ENCODE results near the gene GAS2L2.

GAS2L2 gene

DNA sequence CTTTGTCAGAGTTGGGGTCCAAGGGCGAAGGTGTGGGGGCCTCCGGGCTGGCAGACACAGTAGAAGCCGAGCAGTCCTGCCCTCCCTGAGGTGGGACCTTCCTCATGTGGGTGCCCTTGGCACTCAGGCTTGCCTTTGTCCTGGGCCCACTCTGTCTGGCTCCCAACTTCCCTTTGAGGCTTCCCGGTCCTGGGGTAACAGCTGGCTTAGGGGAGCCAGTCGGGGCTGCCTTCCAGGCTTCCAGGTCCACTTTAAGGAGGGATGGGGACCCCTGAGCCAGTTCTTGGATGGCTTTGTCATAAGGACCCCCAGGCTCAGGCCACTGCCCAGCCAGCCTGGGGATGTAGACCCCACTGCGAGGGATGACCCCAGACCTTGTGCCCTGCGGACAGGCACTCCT, 7.8 kb downstream of the GAS2L2 start:
- no peak for TF ChIP-seq SUZ12 (IDR thresholded peaks at IDR 0.05; ENCODE audit: extremely low read depth, insufficient read depth, insufficient read length)
- no peak for TF ChIP-seq YY1 (IDR thresholded peaks at IDR 0.05; ENCODE audit: insufficient read depth, insufficient read length)
- TF ChIP-seq ZNF274 (IDR thresholded peaks at IDR 0.05; ENCODE audit: low read depth, low read length), result no peak
- DNase-seq (ENCODE audit: low read depth, low spot score), result no peak
- no peak overlapping the region for H3K9ac ChIP-seq (ENCODE audit: insufficient read length, low read depth)
- peaks cover 11% of the 10 kb centered on the region for H3K4me1 ChIP-seq (ENCODE audit: insufficient read depth, insufficient read length)
- H3K9me3 ChIP-seq (ENCODE audit: insufficient read depth, low read length), result no peaks in the 10 kb centered on the region
- no peak overlapping the region for H3K4me3 ChIP-seq (ENCODE audit: insufficient read length, low read depth)
- H3K36me3 ChIP-seq (ENCODE audit: insufficient read depth, insufficient read length, low read length), result peaks cover 3% of the 10 kb centered on the region
- no peaks in the 10 kb centered on the region for H3K27me3 ChIP-seq (ENCODE audit: insufficient read depth, insufficient read length)

DNA sequence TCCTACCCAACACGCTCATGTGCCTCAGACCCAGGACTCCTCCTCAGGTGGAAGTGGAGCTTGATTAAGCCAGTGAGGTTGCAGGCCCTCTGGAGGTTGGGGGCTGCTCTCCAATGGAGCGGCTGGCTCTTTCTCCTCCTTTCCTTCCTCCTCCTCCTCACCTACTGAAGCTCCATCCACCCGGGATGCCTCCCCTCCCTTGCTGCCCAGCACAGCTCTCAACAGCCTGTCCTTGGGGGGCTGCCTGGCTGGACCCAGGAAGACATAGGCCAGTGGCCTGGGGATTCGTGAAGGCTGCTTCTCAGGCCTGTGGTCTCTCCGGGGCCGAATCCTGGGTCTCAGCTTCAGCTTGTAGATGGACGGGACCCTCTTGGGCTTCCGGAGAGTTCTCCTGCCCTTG, 8.2 kb downstream of the GAS2L2 start:
- Histone ChIP-seq H3K4me3 (ENCODE audit: insufficient read length, low read depth) (no peak overlapping the region), H3K9me3 (ENCODE audit: insufficient read depth, low read length) (no peaks in the 10 kb centered on the region), H3K27me3 (ENCODE audit: insufficient read depth, insufficient read length) (no peaks in the 10 kb centered on the region), H3K9ac (ENCODE audit: insufficient read length, low read depth) (no peak overlapping the region), H3K36me3 (ENCODE audit: insufficient read depth, insufficient read length, low read length) (peaks cover 7% of the 10 kb centered on the region), H3K4me1 (ENCODE audit: insufficient read depth, insufficient read length) (peaks cover 9% of the 10 kb centered on the region)
- no peak for DNase-seq (ENCODE audit: low read depth, low spot score)
- TF ChIP-seq YY1 (IDR thresholded peaks at IDR 0.05; ENCODE audit: insufficient read depth, insufficient read length) (no peak), ZNF274 (IDR thresholded peaks at IDR 0.05; ENCODE audit: low read depth, low read length) (no peak), SUZ12 (IDR thresholded peaks at IDR 0.05; ENCODE audit: extremely low read depth, insufficient read depth, insufficient read length) (no peak)

DNA sequence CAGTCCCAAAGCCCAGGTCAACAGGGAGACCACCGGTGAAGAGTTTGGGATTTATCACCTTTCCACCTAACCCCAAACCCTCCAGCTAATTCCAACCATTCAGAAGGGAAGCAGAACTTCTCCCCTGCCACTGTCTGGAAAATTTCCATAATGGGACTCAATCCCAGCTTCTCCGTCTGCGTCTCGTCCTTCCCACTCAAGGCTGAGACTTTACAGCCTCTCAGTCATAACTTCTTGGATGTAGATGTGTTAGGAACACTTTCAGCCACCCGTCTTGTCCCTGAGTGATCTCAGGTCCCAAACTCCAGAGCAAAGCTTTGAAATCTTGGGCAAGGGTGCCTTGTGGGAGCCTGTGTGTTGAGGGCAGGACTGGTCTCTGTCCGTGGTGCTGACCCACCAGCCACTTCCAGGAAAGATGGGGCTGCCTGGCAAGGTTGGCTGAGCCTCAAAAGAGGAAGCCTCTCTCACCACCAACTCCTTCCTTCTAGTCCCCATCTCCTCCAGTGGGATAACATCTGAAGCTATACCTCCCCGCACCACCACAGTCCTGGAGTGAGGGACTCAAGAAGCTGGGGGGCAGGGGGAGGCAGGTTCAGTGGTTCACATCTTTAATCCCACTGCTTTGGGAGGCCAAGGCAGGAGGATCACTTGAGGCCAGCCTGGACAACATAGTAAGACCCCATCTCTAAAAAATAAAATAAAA, 9.3 kb downstream of the GAS2L2 start:
- Histone ChIP-seq H3K4me1 (ENCODE audit: insufficient read depth, insufficient read length) (peaks cover 7% of the 10 kb centered on the region), H3K36me3 (ENCODE audit: insufficient read depth, insufficient read length, low read length) (peaks cover 12% of the 10 kb centered on the region), H3K9me3 (ENCODE audit: insufficient read depth, low read length) (no peaks in the 10 kb centered on the region), H3K4me3 (ENCODE audit: insufficient read length, low read depth) (no peak overlapping the region), H3K27me3 (ENCODE audit: insufficient read depth, insufficient read length) (no peaks in the 10 kb centered on the region), H3K9ac (ENCODE audit: insufficient read length, low read depth) (no peak overlapping the region)
- TF ChIP-seq ZNF274 (IDR thresholded peaks at IDR 0.05; ENCODE audit: low read depth, low read length) (no peak), SUZ12 (IDR thresholded peaks at IDR 0.05; ENCODE audit: extremely low read depth, insufficient read depth, insufficient read length) (no peak), YY1 (IDR thresholded peaks at IDR 0.05; ENCODE audit: insufficient read depth, insufficient read length) (no peak)
- DNase-seq (ENCODE audit: low read depth, low spot score), result no peak

DNA sequence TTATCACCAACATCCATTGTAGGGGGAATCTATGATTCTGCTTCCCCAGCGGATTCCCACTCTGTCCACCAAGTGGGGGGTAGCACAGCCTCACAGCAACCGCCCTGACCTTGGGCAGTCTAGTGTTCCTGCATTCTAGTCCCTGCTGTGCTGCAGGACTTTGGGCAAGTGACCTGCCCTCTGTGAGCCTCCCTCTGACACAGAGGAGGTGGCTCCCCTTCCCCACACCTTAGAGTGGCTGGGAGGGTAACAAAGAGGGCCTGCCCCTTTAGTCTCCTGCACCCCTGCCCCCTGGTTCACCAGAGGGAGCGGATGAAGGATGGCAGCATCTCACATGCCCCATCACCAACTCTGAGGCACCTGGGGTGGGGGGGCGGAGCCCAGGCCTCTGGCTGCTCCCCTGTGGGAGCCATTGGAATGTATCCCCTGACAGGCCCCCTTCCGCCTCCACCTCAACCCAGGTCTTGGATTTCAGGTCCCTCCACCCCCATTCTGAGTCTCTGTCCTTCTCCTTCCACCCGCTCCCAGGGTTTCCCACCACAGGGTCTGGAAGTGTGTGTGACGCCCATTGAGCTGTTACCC, 10.1 kb downstream of the GAS2L2 start:
- H3K4me3 ChIP-seq (ENCODE audit: insufficient read length, low read depth), result no peak overlapping the region
- H3K4me1 ChIP-seq (ENCODE audit: insufficient read depth, insufficient read length), result peaks cover 5% of the 10 kb centered on the region
- no peak for TF ChIP-seq ZNF274 (IDR thresholded peaks at IDR 0.05; ENCODE audit: low read depth, low read length)
- peaks cover 12% of the 10 kb centered on the region for H3K36me3 ChIP-seq (ENCODE audit: insufficient read depth, insufficient read length, low read length)
- DNase-seq (ENCODE audit: low read depth, low spot score), result no peak
- H3K27me3 ChIP-seq (ENCODE audit: insufficient read depth, insufficient read length), result no peaks in the 10 kb centered on the region
- H3K9ac ChIP-seq (ENCODE audit: insufficient read length, low read depth), result no peak overlapping the region
- H3K9me3 ChIP-seq (ENCODE audit: insufficient read depth, low read length), result no peaks in the 10 kb centered on the region

DNA sequence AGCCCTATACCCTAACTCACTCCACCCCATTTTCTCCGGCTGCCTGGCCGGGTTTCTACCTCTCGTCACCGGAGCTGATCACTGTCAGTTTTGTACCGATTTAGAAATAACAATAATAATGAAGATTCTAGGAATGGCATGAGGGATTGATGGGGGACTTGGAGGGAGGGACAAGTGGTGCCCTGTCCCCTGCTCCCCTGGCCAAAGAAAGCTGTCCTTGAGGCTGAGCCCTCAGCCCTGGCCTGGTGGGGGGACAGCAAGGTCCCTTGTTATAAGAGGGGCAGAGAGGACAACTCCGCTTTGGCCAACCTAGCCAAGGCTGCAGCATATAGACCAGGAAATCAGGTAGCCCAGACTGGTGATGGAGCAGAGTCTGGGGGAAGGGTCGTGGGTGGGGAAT, 10.5 kb downstream of the GAS2L2 start:
- no peak overlapping the region for H3K9ac ChIP-seq (ENCODE audit: insufficient read length, low read depth)
- no peaks in the 10 kb centered on the region for H3K9me3 ChIP-seq (ENCODE audit: insufficient read depth, low read length)
- peaks cover 2% of the 10 kb centered on the region for H3K4me1 ChIP-seq (ENCODE audit: insufficient read depth, insufficient read length)
- TF ChIP-seq YY1 (IDR thresholded peaks at IDR 0.05; ENCODE audit: insufficient read depth, insufficient read length) (no peak), ZNF274 (IDR thresholded peaks at IDR 0.05; ENCODE audit: low read depth, low read length) (no peak), SUZ12 (IDR thresholded peaks at IDR 0.05; ENCODE audit: extremely low read depth, insufficient read depth, insufficient read length) (no peak)
- no peaks in the 10 kb centered on the region for H3K27me3 ChIP-seq (ENCODE audit: insufficient read depth, insufficient read length)
- H3K4me3 ChIP-seq (ENCODE audit: insufficient read length, low read depth), result no peak overlapping the region
- no peak for DNase-seq (ENCODE audit: low read depth, low spot score)
- H3K36me3 ChIP-seq (ENCODE audit: insufficient read depth, insufficient read length, low read length), result peaks cover 15% of the 10 kb centered on the region

DNA sequence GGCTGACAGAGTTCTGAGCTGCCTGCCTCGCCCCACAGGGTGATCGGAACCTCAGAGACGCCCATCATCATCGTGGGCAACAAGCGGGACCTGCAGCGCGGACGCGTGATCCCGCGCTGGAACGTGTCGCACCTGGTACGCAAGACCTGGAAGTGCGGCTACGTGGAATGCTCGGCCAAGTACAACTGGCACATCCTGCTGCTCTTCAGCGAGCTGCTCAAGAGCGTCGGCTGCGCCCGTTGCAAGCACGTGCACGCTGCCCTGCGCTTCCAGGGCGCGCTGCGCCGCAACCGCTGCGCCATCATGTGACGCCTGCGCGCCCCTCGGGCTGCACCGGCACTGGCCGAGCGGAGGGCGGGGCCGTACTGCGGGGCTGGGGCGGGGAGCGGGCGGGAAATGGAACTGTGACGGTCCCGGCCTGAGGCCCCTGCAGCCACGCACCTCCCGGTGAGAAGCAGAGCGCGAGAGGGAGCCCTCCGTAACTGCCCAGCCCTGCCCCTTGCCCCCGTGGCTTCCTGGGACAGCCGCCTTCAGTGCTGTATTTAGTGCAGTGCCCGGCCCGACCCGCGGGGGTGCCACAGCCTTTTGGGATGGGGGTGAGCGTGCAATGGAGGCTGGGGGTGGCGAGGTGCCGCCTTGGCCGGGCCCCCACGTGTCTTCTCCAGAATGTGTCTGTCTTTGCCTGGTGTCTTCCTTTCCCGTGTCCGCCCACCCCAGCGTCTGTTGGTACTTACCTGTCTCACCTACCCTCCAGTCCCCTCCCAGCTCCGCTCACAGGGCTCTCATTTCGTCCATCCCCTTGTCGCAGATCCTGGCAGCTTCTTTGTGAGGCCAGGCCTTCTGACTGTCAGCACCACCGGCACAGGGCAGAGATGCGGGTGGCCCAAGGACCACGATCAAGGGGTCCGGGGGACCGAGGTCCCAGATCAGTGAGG, 11.8 kb downstream of the GAS2L2 start:
- TF ChIP-seq ZNF274 (IDR thresholded peaks at IDR 0.05; ENCODE audit: low read depth, low read length) (no peak), YY1 (IDR thresholded peaks at IDR 0.05; ENCODE audit: insufficient read depth, insufficient read length) (no peak), SUZ12 (IDR thresholded peaks at IDR 0.05; ENCODE audit: extremely low read depth, insufficient read depth, insufficient read length) (no peak)
- H3K27me3 ChIP-seq (ENCODE audit: insufficient read depth, insufficient read length), result no peaks in the 10 kb centered on the region
- H3K4me3 ChIP-seq (ENCODE audit: insufficient read length, low read depth), result no peak overlapping the region
- peaks cover 23% of the 10 kb centered on the region for H3K36me3 ChIP-seq (ENCODE audit: insufficient read depth, insufficient read length, low read length)
- H3K9me3 ChIP-seq (ENCODE audit: insufficient read depth, low read length), result no peaks in the 10 kb centered on the region
- H3K4me1 ChIP-seq (ENCODE audit: insufficient read depth, insufficient read length), result peaks cover 2% of the 10 kb centered on the region
- no peak for DNase-seq (ENCODE audit: low read depth, low spot score)
- H3K9ac ChIP-seq (ENCODE audit: insufficient read length, low read depth), result no peak overlapping the region

DNA sequence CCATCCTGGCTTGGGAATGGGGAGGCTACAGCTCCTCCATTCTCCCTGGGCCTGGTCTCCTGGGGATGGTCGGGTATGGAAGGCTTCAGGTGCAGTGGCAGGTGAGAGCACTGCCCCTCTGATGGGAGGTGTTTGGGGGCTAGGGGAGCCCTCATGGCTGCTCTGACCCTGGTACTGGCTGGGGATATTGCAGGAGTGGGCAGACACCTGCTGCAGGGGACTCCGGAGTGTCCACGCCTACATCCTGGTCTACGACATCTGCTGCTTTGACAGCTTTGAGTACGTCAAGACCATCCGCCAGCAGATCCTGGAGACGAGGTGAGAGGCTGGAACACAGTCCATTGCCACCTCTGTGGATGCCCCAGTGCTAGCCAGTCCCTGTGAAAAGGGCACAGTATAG, 12.8 kb downstream of the GAS2L2 start:
- H3K4me1 ChIP-seq (ENCODE audit: insufficient read depth, insufficient read length), result peaks cover 2% of the 10 kb centered on the region
- H3K4me3 ChIP-seq (ENCODE audit: insufficient read length, low read depth), result no peak overlapping the region
- no peak for DNase-seq (ENCODE audit: low read depth, low spot score)
- no peak overlapping the region for H3K9ac ChIP-seq (ENCODE audit: insufficient read length, low read depth)
- TF ChIP-seq SUZ12 (IDR thresholded peaks at IDR 0.05; ENCODE audit: extremely low read depth, insufficient read depth, insufficient read length) (no peak), YY1 (IDR thresholded peaks at IDR 0.05; ENCODE audit: insufficient read depth, insufficient read length) (no peak), ZNF274 (IDR thresholded peaks at IDR 0.05; ENCODE audit: low read depth, low read length) (no peak)
- no peaks in the 10 kb centered on the region for H3K27me3 ChIP-seq (ENCODE audit: insufficient read depth, insufficient read length)
- H3K9me3 ChIP-seq (ENCODE audit: insufficient read depth, low read length), result no peaks in the 10 kb centered on the region
- H3K36me3 ChIP-seq (ENCODE audit: insufficient read depth, insufficient read length, low read length), result peaks cover 28% of the 10 kb centered on the region
